CD4-positive, alpha-beta T cell treated with Interleukin-1 beta for 1 hour (primary cell): ENCODE data around the gene FABP1.

Experiments used
- DNase-seq, 2 donors: peaks; one replicate each; pipeline ENCODE4 v3.0.0-alpha.2; 2020 to 2022

Gene FABP1

DNA sequence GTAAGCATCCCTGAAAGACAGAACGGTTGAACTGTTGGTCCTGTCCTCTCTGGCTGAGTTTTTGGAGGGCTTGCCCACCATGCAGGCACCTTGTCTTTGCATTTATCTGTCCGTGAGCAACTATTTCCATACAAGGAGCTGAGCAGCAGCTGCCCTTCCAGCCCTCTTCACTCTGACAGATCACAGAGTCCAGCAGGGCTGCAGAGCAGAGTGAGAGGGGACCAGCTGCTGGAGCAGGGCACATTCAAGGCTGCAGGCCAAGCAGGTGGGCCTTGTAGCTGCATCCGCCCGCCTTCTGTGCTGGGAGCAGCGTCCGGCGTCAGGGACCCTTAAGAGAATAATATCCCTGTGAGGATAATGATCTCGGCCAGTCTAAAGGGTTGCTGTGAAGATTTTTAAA is 50.8 kb downstream of the FABP1 start:
- no peak for DNase-seq

DNA sequence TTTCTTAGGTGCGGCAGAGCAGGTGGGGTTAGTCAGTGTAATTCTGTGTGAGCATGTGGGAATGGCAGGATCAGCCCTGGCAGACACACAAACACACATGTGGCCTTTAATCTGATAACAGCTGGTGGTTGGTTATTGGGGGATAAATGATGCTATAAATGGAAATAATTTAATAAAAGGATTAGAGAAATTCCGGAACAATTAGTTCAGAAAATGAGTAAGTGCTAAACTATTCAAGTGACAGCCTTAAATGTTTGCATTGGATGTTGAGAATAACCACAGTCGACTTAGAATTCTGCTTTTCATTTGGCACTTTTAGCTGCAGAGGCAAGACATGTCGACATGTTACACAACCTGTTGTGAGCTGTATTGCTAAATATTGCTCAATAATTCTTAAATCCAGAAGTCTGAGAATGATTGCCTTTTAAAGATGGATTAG is 53.0 kb downstream of the FABP1 start:
- no peak for DNase-seq

DNA sequence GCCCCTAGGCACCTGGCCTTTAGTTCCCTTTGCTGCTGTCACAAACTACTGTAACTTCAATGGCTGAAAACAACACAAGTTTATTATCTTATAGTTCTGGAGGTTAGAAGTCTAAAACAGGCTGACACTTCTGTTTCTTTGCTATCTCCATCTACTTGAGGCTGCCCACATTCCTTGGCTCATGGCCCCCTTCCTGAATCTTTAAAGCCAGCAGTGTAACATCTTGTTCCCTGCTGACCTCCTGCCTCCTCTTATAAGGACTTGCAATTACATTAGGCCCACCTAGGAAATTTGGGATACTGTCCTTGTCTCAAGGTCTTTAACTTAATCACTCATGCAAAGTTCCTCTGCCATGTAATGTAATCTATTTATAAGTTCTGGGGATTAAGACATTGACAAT is 53.7 kb downstream of the FABP1 start:
- DNase-seq = no peak
